GM21786 (cell line): ENCODE data around the gene POLR1G.

ENCODE experiments used
- ATAC-seq: cut with Tn5 transposase; IDR thresholded peaks from one replicate; pipeline ENCODE4 v1.9.1; 2021; ENCODE audit not compliant: unreplicated experiment

Gene POLR1G, protein sequence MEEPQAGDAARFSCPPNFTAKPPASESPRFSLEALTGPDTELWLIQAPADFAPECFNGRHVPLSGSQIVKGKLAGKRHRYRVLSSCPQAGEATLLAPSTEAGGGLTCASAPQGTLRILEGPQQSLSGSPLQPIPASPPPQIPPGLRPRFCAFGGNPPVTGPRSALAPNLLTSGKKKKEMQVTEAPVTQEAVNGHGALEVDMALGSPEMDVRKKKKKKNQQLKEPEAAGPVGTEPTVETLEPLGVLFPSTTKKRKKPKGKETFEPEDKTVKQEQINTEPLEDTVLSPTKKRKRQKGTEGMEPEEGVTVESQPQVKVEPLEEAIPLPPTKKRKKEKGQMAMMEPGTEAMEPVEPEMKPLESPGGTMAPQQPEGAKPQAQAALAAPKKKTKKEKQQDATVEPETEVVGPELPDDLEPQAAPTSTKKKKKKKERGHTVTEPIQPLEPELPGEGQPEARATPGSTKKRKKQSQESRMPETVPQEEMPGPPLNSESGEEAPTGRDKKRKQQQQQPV

GRCh38 chr19:45406226-45407090, at the start of gene POLR1G:
TSS of gene POLR1G (plus strand) at chr19:45406644. CDS start at chr19:45406697, 53 bp downstream.
- ATAC-seq, result peak; percentile 71

- ATAC-seq, result no peak
Measured at GRCh38 chr19:45356760-45357444, 49.5 kb upstream of the POLR1G start.

- ATAC-seq, result no peak
Measured at GRCh38 chr19:45357445-45357783, 49.0 kb upstream of the POLR1G start.

GRCh38 chr19:45358213-45358792, 48.1 kb upstream of the POLR1G start:
- ATAC-seq, result no peak

GRCh38 chr19:45361608-45362007, 44.8 kb upstream of the POLR1G start:
- ATAC-seq, result no peak

- ATAC-seq, result no peak
Measured at GRCh38 chr19:45362291-45362690, 44.2 kb upstream of the POLR1G start.

DNA sequence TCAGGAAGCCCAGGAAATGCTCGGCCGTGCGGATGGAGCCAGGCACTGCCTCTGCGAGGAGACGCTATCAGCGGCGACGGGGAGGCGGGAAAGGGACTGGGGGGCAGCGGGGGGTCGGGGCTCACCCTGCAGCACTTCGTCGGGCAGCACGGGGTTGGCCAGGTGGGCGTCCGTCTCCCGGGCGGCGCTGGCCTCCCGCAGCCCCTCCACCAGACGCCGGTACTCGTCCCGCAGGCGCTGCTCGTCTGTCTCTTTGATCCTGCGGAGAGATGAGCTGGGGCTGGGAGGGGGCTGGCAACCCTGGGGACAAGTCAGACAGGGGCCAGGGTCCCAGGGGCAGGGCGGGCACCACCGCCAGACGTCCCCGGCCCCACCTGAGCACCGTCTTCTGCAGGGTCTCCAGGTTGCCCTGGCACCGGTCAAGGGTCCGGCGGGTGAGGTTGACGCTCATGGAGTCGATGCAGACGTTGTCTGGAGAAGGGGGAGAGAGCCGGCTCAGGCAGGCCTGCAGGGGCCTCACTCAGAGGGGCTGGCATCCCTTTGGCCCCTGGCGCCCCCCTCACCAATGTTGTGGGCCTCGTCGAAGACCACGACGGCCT, 42.5 kb upstream of the POLR1G start:
- ATAC-seq, result no peak

DNA sequence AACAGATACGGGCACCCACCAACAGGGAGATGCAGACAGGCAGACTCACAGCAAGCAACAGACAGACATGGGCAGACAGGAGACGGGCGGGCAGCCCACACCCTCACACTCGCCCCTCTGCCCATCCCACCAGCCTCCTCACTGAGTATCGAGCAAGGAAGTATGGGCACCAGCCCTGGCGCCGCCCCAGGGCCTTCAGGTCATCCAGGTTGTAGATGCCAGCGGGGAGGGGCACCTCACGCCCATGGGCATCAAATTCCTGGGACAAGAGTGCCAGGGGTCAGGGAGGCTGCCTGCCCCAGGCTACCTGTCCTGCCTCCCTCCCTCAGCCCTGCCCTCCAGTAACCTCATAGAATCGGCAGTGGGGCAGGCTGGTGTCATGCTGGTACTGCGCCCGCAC, 41.7 kb upstream of the POLR1G start:
- no peak for ATAC-seq

GRCh38 chr19:45368127-45368526, 38.3 kb upstream of the POLR1G start:
- no peak for ATAC-seq

GRCh38 chr19:45368737-45369340, 37.6 kb upstream of the POLR1G start:
- ATAC-seq, result no peak

DNA sequence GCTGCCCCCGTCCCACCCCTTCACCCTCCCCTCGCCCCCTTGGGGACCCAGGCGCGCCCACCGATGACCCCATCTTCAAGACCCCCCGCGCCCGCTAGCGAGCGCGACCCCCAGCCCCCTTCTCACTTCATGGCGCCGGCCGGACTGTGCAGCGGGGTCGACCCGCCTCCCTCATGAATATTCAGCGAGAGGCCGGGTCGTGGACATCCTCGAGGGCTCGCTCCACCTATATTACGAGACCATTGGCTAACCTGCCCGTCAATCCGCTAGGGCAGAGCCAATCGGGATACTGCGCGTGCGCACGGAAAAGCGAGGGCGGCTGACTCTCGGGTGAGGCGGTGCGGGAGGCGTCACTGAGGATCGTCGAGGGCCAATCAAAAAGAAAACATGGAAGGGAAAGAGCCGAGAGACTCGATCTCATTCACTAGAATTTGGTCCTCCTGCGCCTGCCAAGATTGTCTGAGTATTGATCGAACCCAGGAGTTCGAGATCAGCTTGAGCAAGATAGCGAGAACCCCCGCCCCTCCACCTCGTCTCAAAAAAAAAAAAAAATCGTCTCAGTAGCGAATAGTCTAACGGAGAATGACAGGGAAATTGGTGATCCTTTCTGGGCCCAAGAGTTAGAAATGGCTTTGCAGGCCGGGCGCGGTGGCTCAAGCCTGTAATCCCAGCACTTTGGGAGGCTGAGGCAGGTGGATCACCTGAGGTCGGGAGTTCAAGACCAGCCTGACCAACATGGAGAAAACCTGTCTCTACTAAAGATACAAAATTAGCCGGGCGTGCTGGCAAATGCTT, 35.8 kb upstream of the POLR1G start, which contains the start of gene ERCC2:
TSS of gene ERCC2 (minus strand) at position 164 of the 795 bp plus-strand sequence. CDS start at position 131, 33 bp downstream.
- peak; percentile 93 for ATAC-seq

DNA sequence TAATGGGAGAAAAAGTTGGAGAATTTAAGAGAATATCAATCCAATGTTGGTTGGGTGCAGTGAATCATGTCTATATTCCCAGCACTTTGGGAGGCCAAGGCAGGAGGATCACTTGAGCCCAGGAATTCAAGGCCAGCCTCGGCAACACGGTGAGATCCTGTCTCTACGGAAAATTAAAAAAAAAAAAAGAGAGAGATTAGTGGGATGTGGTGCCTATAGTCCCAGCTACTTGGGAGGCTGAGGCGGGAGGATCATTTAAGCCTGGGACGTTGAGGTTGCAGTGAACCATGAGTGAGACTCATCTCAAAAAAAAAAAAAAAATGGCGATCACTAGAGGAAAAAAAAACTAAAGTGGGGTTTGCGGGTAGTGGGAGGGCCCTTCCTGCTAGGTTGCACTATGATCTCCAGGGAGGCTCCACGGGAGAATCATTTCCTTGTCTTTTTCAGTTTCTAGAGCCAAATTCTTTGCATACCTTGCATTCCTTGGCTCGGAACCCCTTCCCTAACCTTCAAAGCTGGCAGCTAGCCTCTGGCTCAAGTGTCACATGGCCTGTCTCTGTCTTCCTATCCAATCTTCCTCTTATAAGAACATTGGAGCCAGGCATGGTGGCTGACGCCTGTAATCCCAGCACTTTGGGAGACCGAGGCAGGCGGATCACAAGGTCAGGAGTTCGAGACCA, 30.3 kb upstream of the POLR1G start:
- no peak for ATAC-seq

DNA sequence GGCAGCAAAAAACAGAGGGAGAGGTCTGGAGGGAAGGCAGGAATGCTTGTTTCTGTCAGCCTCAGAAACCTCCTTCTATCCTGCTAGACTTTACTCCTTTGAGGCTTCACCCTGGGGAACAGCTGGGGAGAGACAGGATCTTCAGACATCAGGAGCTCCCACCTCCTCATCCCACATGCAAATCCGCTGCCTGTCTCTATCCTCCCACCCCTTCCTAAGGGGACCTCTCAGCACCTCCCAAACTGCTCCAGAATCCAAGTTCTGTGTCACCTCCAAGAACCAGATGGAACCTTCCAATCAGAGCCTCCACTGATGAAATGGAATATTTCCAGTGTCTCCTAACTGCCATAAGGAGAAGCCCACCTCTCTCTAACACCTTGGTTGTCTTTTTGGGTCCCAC, 26.3 kb upstream of the POLR1G start:
- no peak for ATAC-seq

- no peak for ATAC-seq
Measured at GRCh38 chr19:45382426-45382825, 24.0 kb upstream of the POLR1G start.

- no peak for ATAC-seq
Measured at GRCh38 chr19:45385392-45386221, 20.8 kb upstream of the POLR1G start.

DNA sequence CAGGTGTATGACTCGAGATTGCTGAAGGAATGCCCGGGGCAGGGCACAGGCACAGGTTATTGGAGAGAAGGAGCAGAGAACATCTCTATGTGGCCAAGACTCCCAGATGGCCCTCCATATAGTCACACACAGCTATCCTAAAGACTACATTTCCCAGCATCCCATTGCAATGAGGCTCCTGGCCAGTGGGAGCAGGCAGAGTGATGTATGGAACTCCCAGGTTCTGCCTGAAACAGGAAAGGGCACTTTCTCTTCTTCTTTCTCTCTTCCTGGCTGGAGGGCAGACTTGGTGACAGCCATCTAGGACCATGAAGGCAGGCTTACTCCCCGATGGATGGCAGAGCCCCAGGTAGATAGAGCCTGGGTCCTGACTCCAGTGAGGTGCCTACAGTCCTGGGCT, 15.1 kb upstream of the POLR1G start:
- no peak for ATAC-seq

DNA sequence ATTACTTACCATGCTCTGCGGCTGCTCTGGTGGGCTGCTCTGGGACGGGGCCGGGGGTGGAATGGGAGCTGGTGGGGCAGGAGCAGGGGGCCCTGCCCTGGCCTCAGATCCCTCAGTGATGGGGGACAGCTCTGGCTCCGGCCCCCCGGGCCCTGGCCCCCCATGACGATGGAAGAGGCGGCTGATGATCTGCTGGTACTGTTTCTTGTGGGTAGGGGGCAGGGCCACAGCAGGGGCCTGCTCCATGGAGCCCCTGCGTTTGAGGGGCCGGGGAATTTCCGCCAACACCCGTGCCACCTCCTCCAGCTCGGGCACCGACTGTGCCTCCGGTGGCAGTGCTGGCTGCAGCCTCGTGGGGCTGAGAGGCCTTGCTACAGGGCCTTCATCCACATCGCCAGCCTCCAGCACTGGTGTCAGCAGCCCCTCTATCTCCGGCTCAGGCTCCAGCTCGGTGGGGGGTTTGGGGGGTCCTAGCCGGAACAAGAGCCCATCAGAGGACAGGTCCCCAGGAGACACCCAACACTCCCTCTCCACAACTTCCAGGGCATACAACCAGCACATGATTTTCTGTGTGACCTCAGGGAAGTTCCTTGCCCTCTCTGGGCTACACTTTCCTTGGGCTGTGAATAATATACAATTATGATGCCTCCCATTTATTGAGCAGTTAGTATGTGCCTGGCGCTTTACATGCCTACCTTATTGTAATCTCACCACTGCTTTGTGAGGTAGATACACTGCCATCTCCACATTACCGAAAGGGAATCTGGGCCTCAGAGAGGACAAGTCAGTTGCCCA, 14.4 kb upstream of the POLR1G start:
- no peak for ATAC-seq
